ENCODE results near the gene SHANK2.

SHANK2 gene

DNA sequence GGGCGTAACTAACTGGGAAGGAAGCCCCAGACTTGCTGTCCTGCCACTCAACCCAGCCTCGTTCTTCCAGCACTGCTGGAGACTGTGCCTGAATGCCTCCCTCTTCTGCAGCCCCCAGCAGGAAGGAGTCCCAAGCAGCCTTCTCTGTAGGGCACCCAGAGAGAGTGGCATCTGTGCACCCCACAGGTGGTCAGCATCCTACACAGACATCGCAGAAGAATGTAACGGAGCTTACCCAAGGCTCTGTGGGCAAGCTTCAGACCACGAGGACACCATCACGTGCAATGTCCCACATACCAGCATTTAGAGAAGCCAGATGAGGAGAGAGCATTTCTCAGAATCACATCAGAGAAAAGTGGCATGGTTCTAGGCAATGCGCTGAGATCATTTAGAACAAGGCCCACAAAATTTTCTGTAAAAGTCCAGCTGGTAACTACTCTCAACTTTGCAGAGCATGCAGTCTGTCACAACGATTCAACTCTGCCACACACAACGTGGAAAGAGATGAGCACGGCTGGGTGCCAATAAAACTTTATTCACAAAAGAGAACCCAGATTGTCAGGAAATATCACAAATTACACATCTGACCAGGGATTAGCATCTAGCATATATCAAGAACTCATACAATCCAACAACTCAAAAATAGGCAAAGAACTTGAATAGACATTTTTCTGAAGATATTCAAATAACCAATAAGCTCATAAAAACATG lies 33.4 kb downstream of the SHANK2 start:
- DNase-seq = no peak

DNA sequence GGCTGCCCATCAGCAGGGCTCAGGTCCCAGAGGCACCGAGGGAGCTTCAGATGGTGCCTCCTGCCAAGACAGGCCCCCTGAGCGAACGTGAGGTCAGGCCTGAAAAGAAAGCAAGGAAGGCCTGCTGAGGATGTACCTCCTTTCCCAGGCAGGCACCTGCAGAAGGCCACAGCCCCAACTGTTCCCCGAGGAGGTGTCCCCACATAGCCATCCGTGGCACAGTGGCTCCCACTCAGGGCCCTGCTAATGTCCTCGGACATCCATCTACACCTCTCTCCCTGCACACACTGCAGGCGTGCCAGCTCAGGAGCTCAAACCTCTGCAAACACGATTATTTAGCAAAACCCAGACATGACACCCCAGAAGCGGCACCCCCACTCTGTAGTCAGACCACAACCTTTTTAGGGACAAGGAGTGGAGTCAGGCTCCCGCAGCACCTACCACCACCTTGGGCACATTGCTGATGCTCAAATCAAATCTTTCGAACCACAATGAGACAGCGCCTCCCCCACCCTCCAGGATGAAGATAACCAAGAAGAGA lies 36.9 kb downstream of the SHANK2 start:
- DNase-seq = no peak

DNA sequence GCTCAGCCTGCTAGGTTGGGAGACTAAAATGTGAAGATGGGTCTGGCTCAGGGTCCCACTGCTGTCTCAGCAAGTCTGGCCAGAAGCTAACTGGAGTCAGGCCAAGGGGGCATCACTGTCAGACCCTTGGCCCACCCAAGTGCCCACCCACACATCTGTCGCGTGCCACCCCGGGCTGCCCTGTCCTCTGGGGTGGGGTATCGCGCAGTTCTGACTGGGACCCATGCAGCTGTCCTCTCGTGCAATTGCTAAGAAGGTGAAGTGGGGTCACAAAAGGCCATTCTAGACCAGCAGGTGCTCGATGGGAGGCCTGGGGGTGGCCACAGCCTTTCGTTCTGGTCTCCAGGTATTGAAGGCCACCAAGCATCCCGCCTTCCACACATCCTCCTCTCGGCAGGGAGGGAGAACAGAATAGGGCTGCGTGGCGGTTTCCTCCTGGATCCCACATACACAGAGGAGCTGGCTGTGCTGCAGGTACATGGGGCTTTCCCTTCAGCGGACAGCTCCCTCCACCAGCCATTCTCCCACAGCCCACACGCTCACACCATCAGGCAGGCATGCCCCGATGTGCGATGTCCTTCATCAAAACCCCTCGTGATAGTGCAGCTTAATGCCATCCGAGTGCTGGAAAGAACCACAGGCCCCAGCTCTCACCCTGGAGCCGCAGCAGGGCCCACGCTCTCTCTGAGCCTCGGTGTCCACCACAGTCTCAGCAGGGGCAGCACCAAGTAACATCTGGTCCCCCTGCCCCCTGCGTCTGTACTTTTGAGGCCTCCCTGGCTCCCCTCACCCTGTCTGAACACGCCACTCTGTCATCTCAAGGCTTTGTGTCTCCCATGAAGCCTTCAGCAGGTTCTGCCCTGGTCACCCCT lies 37.6 kb downstream of the SHANK2 start:
- DNase-seq = no peak

DNA sequence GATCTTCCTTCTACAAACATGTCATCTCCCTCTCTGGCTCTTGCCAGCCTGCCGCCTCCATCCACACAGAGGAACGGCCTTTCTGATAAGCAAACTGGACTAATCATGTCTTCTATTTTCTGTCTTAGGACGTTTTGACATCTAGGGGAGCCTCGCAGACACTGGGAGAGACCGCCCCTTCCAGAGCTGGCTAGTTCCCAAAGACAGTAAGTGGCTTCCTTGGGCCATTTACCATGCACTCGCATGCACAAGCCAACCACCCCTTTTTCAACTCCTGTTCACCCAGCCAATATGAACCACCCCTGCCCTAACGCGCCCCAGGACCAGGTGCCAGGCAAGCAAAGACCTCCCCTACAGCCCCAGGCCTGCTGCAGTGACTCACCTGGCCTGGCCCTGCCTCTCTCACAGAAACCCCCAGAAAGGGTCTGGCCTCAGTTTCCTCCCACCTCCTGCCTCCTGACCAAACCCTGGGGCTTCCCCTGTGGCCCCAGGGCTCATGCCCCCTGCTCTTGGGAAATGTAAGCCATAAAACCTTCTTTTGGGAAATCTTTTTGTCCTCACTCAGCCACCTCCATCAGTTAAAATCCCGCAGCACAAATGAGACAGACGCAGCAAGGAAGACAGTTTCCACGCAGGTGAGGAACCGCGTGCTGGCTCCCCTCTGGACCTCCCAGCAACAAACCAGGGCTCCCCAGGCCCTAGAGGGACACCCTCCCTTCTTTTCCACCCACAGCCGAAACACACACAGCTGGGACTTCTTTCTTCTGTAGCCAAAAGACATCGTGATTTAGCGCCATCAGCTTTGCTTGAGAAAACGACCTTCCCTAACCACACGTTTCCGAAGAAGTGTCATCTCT lies 38.5 kb downstream of the SHANK2 start:
- DNase-seq = no peak

DNA sequence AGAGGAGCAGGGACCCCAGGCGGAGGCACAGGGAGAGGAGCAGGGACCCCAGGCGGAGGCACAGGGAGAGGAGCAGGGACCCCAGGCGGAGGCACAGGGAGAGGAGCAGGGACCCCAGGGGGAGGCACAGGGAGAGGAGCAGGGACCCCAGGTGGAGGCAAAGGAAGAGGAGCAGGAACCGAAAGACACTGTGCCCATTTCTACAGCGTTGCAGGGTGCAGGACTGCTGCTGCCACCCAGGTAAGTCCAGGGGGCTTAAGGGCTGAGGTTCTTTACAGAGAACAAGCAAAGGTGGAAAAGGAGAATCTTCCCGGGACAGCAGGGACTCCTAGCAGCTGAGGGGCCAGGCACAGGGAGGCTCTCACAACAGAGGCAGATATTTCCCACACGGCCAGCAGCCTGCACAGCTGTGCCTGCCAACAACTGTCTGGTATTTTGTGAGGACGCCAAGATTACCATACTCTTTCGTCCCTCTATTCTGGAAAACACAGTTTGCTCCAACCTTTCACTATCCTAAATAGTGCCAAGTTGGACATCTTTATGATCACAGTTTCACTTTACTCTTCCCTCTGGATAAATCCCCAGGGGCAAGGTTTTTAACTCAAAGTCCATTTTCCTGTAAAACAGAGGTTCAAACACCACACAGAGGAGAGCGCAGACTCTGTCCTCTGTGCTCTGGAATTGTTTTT lies 39.4 kb downstream of the SHANK2 start:
- no peak for DNase-seq

DNA sequence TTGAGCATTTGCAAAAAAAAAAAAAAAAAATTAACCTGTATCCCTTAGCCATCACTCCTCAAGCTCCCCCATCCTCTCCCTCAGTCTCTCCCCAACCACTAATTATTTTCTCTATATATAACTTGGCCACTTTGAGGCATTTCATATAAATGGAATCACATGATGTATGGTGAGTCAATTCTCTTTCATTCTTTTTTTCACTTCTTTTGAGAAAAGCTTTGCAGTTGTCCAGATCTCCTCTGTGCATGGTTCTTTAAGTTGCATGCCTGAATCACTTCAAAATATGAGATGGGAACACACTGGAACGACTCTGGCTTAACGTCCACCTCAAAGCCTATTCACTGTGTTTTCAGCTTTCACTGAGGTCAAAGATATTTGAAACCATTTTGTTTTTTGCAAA lies 40.7 kb downstream of the SHANK2 start:
- no peak for DNase-seq

DNA sequence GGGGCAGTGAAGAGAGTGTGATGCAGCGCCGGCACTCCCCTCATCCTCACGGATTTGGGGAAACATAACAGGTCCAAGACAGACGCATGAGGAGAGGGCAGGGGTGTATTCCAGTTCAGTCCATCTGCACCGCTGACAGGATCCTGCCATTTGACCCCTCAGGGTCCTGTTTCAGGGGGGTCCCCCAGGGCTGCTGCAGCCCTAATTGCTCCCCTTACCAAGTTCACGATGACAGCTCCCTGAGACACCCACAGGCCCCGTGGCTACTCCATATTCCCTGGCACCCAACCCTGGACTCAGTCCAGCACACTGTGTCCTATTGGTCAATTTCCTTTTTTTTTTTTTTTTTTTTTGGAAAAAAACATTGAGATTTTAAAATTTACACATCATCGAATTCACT lies 41.5 kb downstream of the SHANK2 start:
- DNase-seq = no peak

DNA sequence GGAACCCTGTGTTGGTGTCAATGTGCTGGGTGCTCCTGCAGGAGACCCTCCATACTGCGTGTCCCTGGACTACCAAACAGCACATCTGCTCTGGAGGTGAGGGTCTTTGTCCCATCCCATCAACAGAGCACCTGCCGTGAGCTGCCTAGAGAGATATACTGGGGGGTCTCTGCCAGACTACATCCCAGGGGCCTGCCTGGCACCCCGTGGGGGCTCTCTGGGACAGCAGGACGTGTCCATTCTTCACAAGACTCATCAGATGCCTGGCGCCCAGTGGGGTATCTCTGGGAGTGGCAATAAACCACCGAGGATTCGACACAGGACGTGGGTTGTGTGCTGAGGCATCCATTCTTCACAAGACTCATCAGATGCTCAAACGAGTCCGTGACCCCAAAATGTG lies 42.7 kb downstream of the SHANK2 start:
- DNase-seq = no peak

DNA sequence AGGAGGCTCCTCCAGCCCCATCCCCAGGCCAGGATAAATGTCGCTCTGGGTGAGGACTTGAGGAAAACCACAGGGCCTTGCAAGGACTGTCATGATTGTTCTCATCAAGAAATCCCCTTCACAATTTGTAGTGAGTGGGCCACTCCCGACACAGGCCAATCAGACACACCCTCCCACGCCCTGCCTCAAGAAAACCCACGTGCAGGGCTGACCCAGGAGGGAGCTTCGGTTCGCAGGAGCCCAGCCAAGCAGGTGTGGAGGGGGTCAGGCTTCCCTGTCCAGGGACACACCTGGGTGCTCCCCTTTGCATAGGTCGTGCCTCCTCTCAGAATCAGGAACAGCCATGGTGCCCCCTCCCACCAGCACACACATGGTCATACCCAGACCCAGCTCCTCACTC lies 43.2 kb downstream of the SHANK2 start:
- no peak for DNase-seq

DNA sequence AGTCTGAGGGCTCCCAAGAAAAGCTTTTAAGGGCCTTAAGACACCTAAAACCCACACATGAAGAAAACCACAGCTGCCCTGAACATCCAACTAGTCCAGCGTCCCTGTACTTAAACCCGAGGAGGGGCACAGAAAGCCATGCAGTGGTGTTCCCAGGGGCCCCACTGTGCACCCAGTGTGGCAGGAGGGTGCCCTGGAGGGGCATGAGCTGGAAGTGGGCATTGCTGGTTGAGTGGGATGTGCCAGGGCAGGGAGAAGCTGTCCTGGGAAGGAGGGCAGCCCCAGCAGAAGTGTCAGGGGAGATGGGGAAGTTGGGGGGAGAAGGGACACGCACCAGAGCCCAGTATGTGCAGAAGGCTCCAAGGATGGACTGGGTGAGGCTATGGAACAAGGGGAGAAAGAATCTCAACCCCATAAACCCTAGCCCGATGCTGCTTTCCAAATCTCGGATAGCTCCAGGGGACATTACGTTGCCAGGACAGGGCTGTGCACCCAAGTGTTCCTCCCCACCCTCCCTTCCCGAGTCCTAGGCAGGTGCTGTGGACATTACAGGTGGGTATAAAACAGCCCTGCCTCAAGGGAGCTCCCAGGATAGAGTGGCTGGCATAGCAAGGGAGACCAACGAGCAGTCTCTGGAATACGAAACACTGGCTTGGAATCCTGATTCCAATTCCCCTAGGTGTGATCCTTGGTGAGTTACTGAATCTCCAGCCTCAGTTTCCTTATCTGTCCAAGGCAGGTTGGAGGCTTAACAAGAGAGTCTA lies 44.2 kb downstream of the SHANK2 start:
- no peak for DNase-seq

DNA sequence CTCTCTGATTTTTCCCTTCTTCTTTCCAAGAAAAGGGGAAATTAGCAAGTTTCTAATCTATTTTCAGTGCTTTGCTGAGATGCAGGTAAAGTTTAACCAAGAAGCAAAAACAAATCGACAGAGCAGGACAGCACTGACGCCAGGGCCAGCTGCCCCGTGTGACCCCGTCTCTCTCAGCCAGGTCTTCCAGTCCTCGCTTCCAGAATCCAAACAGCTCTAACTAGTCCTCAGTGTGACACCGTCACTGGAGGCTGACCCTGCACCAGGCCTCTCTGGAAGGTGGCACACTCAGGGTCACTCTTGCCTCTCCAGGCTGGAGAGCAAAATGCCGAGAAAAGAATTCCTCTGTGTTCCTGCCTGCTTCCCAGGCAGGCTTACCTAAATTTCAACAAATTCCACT lies 44.8 kb downstream of the SHANK2 start:
- DNase-seq = no peak

DNA sequence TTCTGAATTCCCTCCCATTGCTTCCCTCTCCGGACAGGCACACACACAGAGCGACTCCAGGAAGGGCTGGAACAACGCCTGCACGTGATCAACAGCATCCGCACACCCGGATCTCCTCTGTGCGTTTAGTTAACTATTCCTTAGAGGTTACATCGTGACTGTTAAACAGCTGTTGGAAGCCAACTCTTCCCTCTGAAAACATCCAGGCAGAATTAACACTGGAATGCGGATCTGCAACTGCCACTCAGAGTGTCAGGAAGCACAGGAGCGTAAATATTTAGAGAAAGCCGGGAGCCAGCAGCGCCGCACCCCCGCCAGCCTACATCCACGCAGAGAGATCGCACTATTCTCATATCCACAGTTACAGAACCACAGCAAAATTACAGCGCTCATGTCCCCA lies 46.2 kb downstream of the SHANK2 start:
- no peak for DNase-seq

DNA sequence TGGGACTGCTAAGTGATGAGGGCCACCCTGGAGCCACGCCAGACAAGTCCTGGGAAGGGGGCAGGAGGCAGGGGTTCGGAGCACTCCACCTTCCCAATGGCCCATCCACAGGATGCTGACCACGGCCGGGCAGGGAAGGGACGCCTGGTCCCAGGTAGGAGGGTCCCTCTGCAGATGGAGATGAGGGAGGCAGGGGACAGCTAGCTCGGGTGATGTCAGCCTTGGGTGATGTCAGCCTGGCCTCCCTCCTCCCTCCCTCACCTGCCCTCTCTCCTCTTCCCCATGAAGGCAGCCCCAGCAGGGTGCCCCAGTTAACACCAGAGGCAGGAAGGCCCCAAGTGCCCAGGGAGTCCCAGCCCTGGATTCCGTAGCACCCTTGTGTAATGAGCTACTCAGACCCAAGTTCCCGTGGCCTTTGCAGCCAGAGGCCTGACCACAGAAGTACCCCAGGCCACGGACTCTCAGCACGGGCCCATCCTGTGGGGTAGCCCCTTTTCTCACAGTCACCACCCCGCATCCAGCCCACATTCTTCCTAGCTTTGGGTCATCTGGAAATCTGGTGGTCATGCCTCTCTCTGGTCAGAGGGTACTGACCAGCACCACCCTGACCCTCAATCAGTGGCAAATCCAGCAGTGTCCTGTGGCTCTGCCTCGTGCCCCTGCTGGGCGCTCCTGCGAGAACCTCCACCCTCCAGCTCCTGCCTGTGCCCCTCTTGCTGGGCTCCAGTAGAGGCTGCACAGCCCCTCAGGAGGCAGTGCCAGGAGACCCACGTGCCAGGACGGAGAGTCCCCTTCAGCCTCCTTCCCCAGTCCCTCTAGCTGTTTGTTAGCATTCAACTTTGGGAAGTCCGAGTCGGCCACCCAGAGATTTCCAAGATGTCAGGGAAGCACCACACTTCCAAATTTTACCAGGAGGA lies 47.4 kb downstream of the SHANK2 start:
- DNase-seq = no peak

DNA sequence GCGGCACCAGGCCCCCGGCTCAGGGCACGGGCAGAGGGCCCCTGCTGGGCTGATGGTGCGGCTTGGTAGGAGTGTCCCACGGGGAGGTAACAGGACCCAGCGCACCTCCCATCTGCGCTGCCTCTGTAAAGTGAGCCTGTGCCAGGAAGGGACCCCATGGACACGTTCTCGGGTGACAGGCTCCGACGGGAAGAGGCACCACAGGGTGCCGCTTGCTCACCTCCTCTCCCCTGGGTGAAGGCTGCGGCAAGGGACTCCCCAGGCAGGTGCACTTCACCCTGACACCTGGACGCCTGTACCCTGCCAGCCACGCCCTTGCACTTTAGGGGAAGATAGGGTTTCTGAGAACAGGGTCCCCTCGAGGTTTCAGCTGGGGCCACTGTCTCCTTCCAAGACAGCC lies 48.1 kb downstream of the SHANK2 start:
- no peak for DNase-seq

DNA sequence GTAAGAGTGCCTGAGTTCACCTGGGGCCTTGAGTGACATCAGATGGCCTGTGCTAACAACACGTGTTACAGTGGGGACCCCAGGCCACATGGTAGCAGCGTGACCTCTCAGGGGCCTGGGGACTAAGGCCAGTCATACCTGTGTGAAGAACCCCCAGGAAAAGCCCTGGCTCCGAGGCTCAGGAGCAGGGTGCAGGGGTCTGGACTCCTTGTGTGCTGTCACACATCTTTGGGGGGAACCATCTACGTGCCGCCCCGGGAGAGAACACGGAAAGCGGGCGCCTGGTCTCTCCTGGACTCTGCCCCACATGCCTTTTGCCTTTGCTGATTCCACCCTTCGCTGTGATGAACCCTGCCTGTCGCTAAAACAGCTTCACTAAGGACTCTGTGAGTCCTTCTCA lies 48.7 kb downstream of the SHANK2 start:
- no peak for DNase-seq

DNA sequence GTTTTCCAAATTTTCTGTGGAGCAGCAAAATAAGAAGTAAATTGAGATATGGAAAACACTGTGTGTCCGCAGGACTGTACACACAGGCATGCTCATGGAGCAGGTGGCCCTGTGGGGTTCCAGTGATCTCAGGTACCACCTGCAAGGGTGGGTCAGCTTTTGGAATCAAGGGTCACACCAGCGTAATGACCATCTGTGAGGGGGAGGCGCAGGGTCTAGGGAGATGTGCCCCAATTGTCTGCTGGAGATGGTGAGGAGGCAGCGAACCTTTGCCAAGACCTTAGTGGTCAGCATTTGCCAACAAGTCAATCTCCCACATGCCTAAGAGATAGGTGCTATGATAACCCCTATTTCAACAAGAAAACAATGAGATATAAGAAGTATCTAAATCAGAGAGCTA lies 49.4 kb downstream of the SHANK2 start:
- no peak for DNase-seq

DNA sequence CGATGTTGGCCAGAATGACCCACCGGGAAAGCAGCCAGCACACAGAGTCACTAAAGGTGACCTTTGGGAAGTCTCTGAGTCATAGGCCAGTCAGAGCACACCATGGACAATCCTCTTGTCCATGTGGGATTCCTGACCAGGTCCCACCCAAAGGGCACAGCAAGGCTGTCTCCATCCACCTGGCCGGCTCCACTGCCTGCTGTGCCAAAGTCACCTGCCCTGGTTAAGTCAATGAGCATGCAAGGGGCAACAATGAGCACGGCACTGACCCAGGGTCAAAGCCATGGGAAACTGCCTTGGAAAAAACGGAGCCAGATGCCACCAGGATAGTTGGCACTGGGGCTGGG lies 49.8 kb downstream of the SHANK2 start:
- DNase-seq = no peak

All from activated CD4-positive, alpha-beta T cell treated with anti-CD3 and anti-CD28 coated beads, Interleukin-2, Interleukin-6, amounts not matched to agents 100 ng/mL and 50 ng/mL, durations not matched to agents 16 hours and 8 hours (primary cell).